HG03045 (cell line): ENCODE measurements around the gene FAM222A.
A peak's percentile ranks its signal among the peaks of the same experiment; 100 is the strongest.

Experiments used
- ATAC-seq: cut with Tn5 transposase; IDR thresholded peaks from one replicate; pipeline ENCODE4 v1.9.1; 2021; ENCODE audit warnings: mild to moderate bottlenecking, moderate library complexity; ENCODE audit not compliant: unreplicated experiment

FAM222A gene

DNA sequence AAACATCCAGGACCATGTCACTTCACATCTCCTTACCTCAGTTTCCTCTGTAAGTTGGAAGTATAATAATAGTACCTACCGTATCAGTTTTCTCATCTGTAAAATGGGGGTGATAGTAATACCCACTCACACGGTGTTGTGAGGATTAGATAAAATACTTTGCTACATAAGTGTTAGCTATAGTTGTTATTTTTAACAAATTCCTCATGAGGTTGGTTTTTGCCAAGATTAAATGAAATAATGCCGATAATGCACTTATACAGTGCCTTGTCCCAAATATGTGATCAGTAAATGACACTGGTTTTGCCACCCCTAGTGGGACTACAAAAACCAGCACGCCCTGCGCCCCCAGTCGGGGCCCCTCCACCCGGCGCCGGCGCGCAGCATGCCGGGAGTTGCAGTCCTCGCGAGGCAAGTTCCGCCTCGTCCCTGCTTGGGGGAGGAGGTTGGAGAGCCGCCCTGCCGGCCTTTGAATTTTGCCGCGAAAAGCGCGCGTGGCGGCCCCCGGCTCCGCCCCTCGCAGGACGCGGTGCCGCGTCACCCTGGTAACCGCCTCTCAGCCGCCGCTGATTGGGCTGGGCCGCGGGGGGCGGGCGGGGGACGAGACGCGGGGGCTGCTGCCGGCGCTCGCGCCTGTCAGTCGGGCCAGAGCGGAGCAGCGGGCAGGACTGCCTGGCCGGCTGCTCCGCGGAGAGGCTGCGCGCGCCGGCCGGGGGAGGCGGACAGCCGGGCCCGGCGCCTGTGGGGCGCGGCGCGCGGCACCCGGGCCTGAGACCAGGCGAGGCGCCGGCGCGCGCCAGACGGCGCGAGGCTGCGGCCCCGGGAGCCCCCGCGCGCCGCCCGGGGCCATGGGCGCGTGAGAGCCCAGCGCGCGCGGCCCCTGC, at the start of gene FAM222A:
FAM222A (plus strand) TSS at position 639 of the 884 bp plus-strand sequence. CDS start 30,322 bp downstream, outside the sequence.
- ATAC-seq = peak; percentile 85

DNA sequence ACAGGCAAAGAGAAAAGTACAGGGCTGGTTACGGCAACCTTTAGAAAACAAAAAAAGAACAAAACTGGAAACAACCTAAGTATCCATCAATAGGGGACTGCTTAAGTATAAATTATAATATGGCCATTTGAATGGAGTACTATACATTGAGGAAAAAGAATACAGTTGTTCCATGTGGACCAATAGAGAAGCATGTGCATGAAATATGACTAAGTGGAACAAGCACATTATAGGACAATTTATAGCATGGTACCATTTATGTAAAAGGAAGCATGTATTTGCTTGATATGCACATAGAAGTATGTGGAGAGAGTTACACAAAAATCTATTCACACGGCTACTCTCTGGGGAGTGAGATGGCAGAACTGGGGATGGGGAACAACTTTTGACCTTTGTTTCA, 49.2 kb upstream of the FAM222A start:
- no peak for ATAC-seq

GRCh38 chr12:109666068-109666467, 47.6 kb upstream of the FAM222A start:
- no peak for ATAC-seq

GRCh38 chr12:109670731-109671130, 42.9 kb upstream of the FAM222A start:
- no peak for ATAC-seq

DNA sequence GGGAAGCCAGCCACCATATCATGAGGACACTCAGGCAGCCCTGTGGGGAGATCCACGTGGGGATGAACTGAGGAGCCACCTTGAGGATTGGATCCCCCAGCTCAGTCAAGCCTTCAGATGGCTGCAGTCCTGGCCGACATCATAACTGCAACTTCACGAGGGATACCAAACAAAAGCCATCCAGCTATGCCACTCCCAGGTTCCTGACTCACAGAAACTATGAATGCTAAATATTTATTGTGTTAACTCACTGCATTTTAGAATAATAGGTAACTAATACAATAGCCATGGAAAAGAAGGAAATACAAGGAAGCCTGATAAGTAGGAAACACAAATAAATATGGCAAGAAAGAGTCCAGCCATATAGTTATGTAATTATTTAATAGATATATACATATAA, 42.1 kb upstream of the FAM222A start:
- ATAC-seq = no peak

DNA sequence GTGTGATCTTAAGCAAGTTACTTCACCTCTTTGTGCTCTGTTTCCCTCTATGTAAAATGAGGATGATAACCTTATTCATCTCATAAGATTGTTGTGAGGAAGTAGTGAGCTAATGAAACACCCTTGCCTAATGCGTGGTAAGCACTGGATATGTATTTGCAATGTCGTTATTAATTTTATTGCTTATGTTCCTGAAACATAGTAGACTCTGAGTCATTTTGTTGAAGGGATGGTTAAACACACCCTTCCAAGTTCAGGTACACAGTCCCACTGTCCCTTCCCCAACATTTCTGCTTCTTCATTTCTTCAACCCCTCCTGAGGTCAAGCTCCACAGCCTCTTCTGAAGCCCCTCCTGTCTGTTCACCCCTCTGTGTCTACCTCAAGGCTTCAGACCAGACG, 40.2 kb upstream of the FAM222A start:
- no peak for ATAC-seq

- ATAC-seq = no peak
These were observed 39.7 kb upstream of the FAM222A start for GRCh38 chr12:109673884-109674283.

DNA sequence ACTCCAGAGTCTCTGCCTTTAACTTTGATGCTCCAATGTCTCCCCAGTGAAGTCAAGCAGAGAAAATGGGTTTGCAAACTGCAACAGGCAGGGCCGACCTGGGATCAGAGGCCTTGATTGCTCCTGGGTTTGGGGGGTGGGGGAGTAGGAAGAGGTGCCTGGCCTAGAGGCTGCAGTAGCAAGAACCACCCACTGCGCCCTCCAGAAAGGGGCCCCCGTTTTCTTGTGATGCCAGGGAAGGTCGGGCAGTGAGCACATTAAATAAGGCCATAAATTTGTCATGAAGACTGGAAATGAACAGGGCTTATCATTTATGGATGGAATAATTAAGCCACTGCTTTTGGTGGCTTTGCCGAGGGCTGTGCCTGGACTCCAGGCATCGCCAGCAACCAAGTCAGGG, 38.2 kb upstream of the FAM222A start:
- ATAC-seq = no peak

DNA sequence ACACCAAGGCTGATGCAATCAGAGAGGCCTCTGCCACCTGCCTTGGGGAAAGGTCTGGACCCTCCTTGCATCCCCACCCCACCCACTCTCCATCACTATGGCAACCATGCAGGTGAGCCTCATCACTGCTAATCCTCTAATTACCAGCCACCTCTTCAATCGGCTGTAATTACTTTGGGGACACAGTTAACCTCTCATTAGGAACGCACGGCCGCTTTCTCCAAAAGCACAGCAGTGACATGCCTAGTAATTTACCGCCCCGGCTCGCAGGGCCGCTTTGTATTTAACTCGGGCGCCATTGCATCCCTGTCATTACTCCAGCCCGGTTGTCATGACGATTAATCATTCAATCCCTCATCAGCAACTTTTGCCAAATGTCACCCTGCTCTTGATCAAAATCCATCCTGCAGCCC, 36.3 kb upstream of the FAM222A start:
- no peak for ATAC-seq

- ATAC-seq = no peak
These were observed 34.9 kb upstream of the FAM222A start for GRCh38 chr12:109678719-109679118.

- ATAC-seq = no peak
These were observed 33.9 kb upstream of the FAM222A start for GRCh38 chr12:109679501-109680263.

GRCh38 chr12:109680264-109681005, 33.2 kb upstream of the FAM222A start:
- ATAC-seq = no peak

DNA sequence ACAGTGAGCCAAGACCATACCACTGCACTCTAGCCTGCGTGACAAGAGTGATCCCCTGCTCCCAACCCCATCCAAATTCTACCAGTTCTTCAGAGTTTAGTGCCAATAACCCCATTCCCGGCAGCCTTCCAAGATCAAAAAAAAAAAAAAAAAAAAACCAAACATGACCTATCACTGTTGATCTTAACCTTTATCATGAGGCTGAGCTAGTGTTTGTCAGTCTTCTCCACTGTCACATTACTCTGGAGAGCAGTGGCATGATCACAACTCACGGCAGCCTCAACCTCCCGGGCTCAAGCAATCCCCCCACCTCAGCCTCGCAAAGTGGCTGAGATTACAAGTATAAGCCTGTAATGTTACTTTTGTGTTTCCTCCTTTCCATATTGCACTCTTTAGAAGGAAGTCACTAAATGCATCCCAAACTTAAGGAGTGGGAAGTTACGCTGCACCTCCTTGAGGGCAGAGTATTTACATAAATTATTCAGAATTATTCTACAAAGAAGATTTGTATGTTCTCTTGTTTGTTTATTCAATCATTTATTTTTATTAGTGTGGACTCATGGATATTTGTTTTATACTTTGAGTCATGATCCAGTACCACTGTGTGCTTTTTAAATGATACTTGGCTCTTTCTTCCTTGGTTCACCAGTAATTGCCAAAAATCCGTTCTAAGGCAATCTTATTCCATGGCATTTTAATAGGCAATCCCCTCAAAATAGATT, 31.5 kb upstream of the FAM222A start:
- no peak for ATAC-seq

DNA sequence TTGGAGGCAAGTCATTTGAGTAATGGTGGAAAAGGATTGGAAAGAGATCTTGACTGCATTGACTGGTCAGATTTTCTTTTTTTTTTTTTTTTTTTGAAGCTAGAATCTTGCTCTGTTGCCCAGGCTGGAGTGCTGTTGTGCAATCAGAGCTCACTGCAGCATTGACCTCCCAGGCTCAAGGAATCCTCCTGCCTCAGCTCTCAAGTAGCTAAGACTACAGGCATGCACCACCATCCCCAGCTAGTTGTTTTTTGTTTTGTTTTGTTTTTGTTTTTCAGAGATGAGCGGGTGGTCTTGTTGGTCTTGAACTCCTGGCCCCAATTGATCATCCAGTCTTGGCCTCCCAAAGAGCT, 30.9 kb upstream of the FAM222A start:
- no peak for ATAC-seq

DNA sequence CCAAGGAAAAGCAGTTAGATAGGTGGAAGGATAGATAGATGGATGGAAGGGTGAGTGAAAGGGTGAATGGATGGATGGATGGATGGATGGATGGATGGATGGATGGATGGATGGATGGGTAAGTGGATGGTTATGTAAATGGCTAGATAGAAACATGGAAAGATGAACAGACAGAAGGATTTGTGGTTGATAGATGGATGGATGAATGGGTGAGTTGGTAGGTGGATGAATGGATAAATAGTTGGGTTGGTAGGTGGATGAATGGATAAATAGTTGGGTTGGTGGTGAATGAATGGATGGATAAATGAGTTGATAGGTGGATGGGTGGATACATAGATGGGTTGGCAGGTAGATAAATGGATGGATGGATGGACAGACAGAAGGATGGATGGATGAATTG, 30.3 kb upstream of the FAM222A start:
- ATAC-seq = no peak

DNA sequence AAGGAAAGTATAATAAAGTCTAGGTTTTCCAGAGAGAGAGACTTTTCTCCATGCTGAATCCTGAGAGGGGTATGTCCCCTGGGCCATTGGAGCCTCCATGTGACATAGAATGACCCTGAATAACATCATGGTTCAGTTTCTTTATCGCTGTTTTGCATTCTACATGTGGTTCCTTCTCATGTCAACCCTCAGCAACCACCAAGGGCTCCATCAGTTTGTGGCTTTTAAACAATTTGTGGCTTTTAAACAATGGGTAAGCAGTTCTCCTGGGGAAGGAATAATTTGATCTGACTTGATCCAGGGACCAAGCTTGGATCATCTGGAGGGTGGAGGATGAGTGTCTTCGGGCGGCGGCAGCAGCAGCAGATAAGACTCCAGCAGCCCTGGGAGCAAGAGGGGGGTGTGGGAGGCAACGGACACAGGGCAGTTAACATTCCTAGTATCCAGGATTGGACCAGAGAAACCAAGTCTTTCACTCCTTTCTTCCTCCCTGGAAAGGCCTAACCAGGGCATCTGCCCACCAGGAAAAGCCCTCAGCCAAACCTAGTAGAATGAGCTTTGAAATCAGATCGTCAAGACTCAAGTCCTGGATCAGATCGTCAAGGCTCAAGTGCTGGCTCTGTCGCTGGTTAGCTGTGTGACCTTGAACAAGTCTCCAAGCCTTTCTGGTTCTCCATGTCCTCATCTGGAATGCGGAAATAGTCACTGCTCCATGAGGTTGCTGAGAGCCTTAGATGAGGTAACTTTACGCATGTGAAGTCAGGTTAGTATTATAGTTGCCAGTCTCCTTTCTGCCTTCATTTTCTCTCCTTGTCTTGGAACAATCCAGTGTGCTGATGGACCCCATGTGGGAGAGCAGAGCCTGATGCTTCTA, 27.8 kb upstream of the FAM222A start:
- ATAC-seq = no peak

- no peak for ATAC-seq
These were observed 27.1 kb upstream of the FAM222A start for GRCh38 chr12:109686523-109686922.

GRCh38 chr12:109687250-109687649, 26.4 kb upstream of the FAM222A start:
- no peak for ATAC-seq

- ATAC-seq = no peak
These were observed 24.2 kb upstream of the FAM222A start for GRCh38 chr12:109689426-109689825.

DNA sequence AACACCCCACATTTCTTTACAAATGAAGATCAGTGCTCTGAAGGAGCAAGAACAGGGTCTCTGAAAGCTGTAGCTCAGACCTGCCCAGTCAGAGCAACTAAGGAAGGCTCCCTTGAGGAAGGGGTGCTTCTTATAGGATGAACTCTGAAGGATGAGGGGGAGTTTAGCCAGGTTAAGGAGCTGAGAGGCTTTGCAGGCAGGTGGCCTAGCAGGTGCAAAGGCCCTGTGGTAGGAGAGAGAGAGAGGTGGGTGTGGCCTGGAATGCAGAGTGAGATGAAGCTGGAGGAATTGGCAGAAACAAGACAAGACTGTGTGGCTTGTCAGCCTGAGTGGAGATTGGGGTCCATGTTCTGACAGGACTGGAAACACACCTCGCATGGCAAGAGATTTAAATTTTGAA, 20.5 kb upstream of the FAM222A start:
- no peak for ATAC-seq
